Activated naive CD4-positive, alpha-beta T cell treated with anti-CD3 and anti-CD28 coated beads, Interleukin-2, amount 50 U/mL, for 16 hours (primary cell): ENCODE results near the gene MTA3.
A peak's percentile ranks its signal among the peaks of the same experiment; 100 is the strongest.
"Not testable (repeated sequence)": the region's sequence is repeated elsewhere in the genome, so short reads cannot be mapped to it uniquely, and the experiment has no call there.

Experiments used
- DNase-seq: peaks from one replicate; pipeline ENCODE4 v3.0.0-alpha.2; 2020

Gene MTA3

DNA sequence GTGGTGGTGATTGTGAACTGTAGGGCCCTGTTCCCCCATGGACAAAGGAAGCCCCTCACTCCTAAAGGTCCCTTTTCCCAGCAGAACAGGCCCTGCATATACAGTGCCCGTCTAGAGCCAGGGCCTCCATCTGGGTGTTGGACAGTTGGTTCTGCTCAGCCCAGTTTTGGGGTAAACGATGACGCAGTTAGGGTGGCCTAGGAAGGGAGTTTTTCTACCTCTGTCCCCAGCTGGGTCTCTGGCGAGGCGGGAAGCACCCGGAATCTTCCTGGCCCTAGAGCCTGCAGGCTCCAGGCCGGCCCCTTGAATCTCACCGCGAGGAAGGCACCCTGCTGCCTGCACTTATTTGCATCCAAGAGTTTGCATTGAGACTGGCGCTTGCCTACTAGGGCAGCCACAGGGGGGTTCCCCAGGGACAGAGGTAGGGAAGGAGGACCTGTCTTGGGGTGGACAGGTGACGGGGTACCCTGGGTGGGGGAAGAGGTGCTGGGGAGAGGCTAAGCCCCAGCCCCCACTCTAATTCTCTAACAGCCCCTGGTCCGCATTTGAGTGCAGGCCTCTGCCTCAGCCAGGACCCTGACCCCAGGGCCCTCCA lies 529 bp upstream of the MTA3 start:
- DNase-seq: peak; percentile 11

- peak; percentile 18 for DNase-seq
Measured at GRCh38 chr2:42569116-42569711, 782 bp downstream of the MTA3 start.

GRCh38 chr2:42569883-42570282 lies 1.5 kb downstream of the MTA3 start:
- no peak for DNase-seq

- DNase-seq: no peak
Measured at GRCh38 chr2:42572297-42573081, 4.1 kb downstream of the MTA3 start.

- DNase-seq: no peak
Measured at GRCh38 chr2:42573256-42573655, 4.8 kb downstream of the MTA3 start.

GRCh38 chr2:42575458-42576064 lies 7.1 kb downstream of the MTA3 start:
- DNase-seq: no peak

DNA sequence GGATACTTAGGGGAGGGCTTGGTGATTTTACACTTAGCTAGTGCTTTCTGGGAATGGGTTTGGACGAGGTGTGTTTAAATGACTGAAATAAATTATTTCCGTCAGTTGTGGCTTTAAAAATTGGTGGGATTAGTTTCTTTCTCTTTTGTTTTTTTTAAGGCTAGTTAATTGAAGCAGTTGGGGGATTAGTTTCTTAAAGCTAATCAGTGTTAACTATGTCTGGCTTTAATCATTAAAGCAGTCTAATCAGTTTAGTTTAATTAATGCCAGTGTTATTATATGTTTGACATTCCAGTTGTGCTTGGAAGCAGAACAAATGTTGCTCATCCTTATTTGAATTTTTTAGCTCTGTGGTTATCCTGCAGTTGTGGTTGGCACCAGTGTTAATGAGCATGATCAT lies 10.2 kb downstream of the MTA3 start:
- no peak for DNase-seq

DNA sequence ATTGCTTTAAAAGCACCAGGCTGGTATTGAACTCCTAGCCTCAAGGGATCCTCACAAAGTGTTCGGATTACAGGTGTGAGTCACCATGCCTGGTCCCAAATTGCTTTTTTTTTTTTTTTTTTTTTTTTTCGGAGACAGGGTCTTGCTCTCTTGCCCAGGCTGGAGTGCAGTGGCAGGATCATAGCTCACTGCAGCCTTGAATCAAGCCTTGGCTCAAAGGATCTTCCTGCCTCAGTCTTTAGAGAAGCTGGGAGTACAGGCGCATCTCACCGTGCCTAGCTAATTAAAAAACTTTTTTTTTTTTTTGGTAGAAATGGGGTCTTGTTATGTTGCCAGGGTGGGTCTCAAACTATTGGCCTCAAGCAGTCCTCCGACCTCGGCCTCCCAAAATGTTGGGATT lies 12.8 kb downstream of the MTA3 start:
- no peak for DNase-seq

- DNase-seq: not testable (repeated sequence)
Measured at GRCh38 chr2:42584628-42585027, 16.2 kb downstream of the MTA3 start.

- no peak for DNase-seq
Measured at GRCh38 chr2:42585779-42586178, 17.3 kb downstream of the MTA3 start.

GRCh38 chr2:42587526-42588117 lies 19.2 kb downstream of the MTA3 start:
- no peak for DNase-seq

- no peak for DNase-seq
Measured at GRCh38 chr2:42588121-42588520, 19.7 kb downstream of the MTA3 start.

DNA sequence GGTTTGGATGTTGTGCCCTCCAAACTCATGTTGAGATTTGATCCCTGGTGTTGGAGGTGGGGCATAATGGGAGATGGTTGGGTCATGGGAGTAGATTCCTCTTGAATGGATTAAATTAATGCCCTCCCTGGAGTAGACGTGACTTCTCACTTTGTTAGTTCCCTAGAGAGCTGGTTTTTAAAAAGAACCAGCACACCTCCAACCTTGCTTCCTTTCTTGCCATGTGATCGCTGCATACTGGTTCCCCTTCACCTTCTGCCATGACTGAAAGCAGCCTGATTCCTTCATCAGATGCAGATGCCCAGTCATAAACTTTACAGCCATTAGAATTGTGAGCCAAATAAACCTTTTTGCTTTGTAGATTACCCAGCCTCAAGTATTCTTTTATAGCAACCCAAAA lies 21.7 kb downstream of the MTA3 start:
- no peak for DNase-seq

- DNase-seq: no peak
Measured at GRCh38 chr2:42593282-42593681, 24.9 kb downstream of the MTA3 start.

DNA sequence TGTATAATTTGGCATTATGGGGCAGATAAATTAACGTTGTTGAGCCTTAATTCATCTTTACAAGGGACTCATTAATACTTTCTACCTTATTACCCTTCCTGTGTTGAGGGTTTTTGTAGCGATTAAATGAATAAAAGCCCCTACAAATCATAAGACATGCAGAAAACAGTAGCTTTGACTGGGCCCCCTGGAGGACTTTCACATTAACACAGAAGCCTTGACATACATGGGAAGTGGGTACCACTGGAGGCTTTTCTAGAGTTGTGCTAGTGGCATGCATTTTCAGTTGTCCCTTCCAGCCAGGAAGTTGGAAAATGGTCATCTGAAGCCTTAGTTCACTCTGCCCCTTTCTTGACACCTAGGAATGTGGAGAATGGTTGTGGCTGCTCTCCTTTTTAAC lies 30.2 kb downstream of the MTA3 start:
- DNase-seq: no peak

DNA sequence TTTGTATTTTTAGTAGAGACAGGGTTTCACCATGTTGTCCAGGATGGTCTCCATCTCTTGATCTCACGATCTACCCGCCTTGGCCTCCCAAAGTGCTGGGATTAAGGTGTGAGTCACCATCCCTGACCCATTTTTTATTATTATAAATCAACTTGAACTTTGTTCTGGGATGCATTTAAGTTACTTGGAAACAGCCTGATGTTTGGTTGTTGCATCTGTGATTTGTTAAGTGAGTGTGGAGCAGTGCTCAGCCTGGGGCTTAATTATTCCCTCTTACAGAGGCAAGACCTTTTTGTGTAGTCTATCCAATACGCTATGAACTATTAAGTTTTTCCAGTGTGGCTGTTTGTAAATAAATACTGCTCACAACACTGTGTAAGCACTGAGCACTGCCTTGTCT lies 32.6 kb downstream of the MTA3 start:
- DNase-seq: no peak

DNA sequence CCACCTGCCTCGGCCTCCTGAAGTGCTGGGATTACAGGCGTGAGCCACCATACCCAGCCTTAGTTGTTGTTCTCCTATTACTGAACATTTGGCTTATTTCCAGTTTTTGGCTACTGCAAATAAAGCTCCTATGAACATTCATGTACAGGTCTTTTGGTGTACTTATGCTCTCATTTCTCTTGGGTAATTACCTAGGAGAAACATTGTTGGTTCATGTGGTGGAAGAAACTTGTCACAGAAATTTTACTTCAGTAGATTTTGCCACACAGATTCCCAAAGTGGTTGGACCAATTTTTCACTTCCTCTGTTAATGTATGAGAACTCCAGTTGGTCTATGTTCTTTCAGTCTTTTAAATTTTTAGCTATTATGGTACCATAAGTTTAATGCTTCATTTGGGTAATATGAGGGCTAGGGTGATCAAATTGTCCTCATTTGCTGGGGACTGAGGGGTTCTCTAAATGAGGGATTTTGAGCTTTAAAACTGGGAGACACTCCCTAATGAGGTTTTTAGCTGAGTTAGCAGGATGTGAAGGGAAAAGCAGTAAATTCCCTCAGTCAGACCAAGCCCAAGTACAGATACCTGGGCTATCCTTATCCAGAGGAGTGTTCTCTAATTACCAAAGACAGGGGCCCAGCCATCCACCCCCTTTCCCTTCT lies 33.9 kb downstream of the MTA3 start:
- no peak for DNase-seq

GRCh38 chr2:42602876-42603219 lies 34.4 kb downstream of the MTA3 start:
- no peak for DNase-seq

DNA sequence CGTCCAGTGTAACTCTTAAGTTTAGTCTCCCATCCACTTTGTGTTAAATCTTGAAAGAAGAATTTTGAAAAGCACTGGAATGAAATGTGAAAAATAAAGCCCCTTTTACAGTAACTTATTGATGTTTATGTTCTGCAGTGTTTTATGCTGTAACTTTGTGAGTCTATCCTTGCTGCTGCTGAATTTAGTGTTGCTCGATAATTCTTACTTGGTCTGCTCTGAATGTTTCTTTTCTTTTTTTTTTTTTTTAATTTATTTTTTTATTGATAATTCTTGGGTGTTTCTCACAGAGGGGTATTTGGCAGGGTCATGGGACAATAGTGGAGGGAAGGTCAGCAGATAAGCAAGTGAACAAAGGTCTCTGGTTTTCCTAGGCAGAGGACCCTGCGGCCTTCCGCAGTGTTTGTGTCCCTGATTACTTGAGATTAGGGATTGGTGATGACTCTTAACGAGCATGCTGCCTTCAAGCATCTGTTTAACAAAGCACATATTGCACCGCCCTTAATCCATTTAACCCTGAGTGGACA lies 36.0 kb downstream of the MTA3 start:
- DNase-seq: not testable (repeated sequence)

GRCh38 chr2:42606166-42606565 lies 37.7 kb downstream of the MTA3 start:
- not testable (repeated sequence) for DNase-seq

DNA sequence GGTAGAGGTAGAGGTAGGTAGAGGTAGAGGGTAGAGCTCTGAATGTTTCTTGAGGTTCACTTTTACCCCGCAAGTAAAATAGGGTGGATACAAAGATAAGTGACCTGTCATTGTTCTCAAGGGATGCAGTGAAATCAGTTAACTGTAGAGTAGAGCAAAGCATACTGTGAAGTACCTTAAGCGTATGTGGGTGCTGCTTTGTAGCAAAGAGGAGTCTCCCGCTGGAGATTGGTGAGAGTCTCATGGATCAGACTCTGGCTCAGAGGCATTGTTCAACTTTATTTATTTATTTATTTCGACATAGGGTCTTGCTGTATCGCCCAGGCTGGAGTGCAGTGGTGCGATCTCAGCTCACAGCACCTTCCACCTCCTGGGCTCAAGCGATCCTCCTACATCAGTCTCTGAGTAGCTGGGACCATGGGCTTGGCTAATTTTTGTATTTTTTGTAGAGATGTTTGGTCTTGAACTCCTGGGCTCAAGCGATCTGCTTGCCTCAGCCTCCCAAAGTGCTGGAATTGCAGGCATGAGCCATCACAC lies 38.7 kb downstream of the MTA3 start:
- DNase-seq: no peak

DNA sequence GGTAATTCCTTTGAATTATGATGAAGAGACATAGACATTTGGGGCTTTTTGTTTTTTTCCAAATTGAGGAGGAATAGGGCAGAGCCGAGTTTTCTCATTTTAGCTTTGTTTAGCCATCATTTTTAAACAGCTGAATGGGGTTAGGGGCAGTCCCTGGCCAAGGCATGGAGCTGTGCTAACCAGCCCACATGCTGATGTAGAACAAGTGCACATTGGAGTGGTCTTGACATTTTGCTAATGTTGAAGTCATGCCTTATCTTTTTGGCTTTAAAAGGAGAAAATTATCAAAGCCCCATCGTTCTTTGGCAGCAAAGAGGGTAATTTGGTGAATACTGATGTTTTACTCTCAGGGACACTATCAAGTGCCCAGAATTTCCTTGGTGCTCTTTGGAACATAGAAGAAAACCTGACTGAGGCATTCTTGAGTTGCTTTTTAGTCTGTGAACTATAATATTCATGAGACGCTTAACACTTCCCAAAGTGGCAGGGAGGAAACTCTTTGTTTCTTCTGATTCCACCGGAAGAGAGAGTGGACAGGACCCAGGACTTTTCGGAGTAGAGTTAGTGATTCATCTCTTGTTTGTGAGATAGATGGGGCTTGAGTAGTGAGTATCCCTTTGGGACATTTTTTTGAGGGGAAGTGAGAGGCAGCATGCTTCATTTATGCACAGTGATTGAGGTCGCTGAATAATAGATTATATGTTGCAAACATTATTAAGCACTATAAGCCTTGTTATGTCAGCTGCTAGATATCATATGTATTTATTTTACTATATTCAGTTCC lies 45.0 kb downstream of the MTA3 start:
- DNase-seq: no peak
